HG03575 (cell line): ENCODE results near the gene CFHR1.

ENCODE experiments used
- ATAC-seq: cut with Tn5 transposase; IDR thresholded peaks from one replicate; pipeline ENCODE4 v1.9.1; 2021; ENCODE audit not compliant: unreplicated experiment, insufficient number of reproducible peaks, low FRiP score; ENCODE audit errors: extremely low read depth

The CFHR1 gene

DNA sequence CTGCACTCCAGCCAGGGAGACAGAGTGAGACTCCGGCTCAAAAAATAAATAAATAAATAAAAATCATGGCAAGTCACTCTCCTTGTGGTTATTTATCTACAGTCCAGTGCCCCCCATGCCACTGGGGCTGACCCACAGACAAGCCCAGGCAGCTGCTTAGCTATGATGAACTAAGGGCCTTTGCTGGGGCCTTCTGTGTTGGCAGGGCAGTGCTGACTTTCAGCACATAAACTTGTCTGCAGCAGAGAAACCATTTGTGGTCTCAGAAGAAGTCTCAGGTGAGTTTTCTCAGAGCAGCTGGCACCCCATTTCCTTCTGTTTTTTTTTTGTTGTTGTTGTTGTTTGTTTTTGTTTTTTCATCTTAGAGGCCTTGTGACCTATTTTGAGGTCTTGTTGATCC is 47.4 kb downstream of the CFHR1 start:
- ATAC-seq: no peak

GRCh38 chr1:196873385-196873784 is 53.9 kb downstream of the CFHR1 start:
- ATAC-seq: no peak

DNA sequence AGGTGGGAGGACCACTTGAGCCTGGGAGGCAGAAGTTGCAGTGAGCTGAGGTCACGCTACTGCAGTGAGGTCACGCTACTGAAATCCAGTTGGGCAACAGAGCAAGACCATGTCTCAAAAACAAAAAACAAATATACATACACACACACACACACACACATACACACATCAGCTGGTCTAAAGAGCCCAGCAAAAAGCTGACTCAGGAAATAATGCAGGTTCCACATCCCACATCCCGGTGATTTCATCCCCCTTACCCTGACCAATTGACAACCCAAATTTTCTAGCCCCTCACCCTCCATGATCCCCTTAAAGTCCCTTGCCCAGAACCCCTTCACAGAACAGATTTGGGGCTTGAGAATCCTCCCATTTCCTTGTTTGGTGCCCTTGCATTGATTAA is 56.4 kb downstream of the CFHR1 start:
- no peak for ATAC-seq

- ATAC-seq: no peak
Measured at GRCh38 chr1:196877964-196878363, 58.4 kb downstream of the CFHR1 start.
